HCT116 (cell line): ENCODE results near the gene RHBDF2. TPM values are rescaled to one million over a fixed set of nuclear protein-coding genes. Genes with fewer than 3 reads are reported as not detected.
A peak's percentile ranks its signal among the peaks of the same experiment; 100 is the strongest.

Experiments used
- ATAC-seq: fragments of 200-7000 bp; cut with Tn5 transposase; 2 replicates; pipeline ENCODE4 v1.9.1; 2020; ENCODE audit warnings: mild to moderate bottlenecking, moderate library complexity
- BruUV-seq: library from RNA; stranded (reverse); fragments of 400-500 nt; replicated peaks from 2 replicates; lab custom pipeline; 2021; lab: Mats Ljungman, UMichigan
- CTCF ChIA-PET: fragments of 300-600 bp; sonication (Branson Sonifier 250); formaldehyde crosslinking; loops from one replicate; lab custom pipeline; 2021; ENCODE audit warnings: antibody characterized with exemption; lab: Charles Lee
- POLR2A ChIA-PET: fragments of 300-600, 350-600 bp; sonication (Branson Sonifier 250); formaldehyde crosslinking; loops from one replicate; lab custom pipeline; 2021; ENCODE audit warnings: antibody characterized with exemption; lab: Charles Lee
- RAD21 ChIA-PET, 2 experiments: fragments of 300-600 bp; sonication (Branson Sonifier 250); formaldehyde crosslinking; loops; one replicate each; lab custom pipeline; 2023; ENCODE audit warnings: low total read pairs in 2 of 2; ENCODE audit not compliant: uncharacterized antibody in 2 of 2, unreplicated experiment in 2 of 2, low non-redundant PET in 1 of 2; lab: Charles Lee
- DNase-seq: peaks from one replicate; pipeline ENCODE4 v3.0.0-alpha.2; 2010; ENCODE audit warnings: low read depth, low spot score
- H2AFZ ChIP-seq: fragments of 200-600 bp; shearing (Covaris generic), sonication (generic); 2 replicates; pipeline ENCODE4 v1.6.1; 2017; ENCODE audit warnings: low read depth, mixed run types, mixed read lengths, antibody characterized with exemption, low read length; ENCODE audit not compliant: poor library complexity, severe bottlenecking
- H3K27ac ChIP-seq: 2 replicates; pipeline ENCODE4 v1.5.1; 2012; ENCODE audit warnings: low read depth, low read length
- H3K27me3 ChIP-seq: fragments of 200-600 bp; sonication (generic); 2 replicates; pipeline ENCODE4 v1.6.1; 2016; ENCODE audit warnings: mixed run types, low read length, mixed read lengths; ENCODE audit not compliant: insufficient read depth
- H3K36me3 ChIP-seq, 2 experiments: fragments of 200-500 bp in 1 of 2; fragments of 200-600 bp in 1 of 2; sonication (Bioruptor generic) in 1 of 2; sonication (generic) in 1 of 2; 2 replicates each; pipeline versions ENCODE4 v1.5.1 to v1.6.1; 2014 to 2016; ENCODE audit warnings: low read length in 2 of 2, inconsistent platforms in 1 of 2, mixed read lengths in 1 of 2, mixed run types in 1 of 2; ENCODE audit not compliant: insufficient read depth in 2 of 2, control insufficient read depth in 1 of 2
- H3K4me1 ChIP-seq, 2 experiments: fragments of 200-600 bp in 1 of 2; sonication (generic) in 1 of 2; 2 replicates each; pipeline versions ENCODE4 v1.5.1 to v1.6.1; 2012 to 2017; ENCODE audit warnings: low read length in 2 of 2, inconsistent platforms in 1 of 2, mild to moderate bottlenecking in 1 of 2, mixed read lengths in 1 of 2, mixed run types in 1 of 2, moderate library complexity in 1 of 2; ENCODE audit not compliant: insufficient read depth in 2 of 2, control insufficient read depth in 1 of 2
- H3K4me2 ChIP-seq: fragments of 200-600 bp; sonication (generic); 2 replicates; pipeline ENCODE4 v1.6.1; 2017; ENCODE audit warnings: mixed run types, low read length, mixed read lengths
- H3K4me3 ChIP-seq, 2 experiments: fragments of 200-600 bp in 1 of 2; sonication (generic) in 1 of 2; replicated peaks in 1 of 2; 2 replicates each; pipeline ENCODE4 v1.5.1; 2011 to 2016; ENCODE audit warnings: low read length in 2 of 2, control low read depth in 1 of 2, low read depth in 1 of 2, mild to moderate bottlenecking in 1 of 2, mixed read lengths in 1 of 2, mixed run types in 1 of 2
- H3K79me2 ChIP-seq: fragments of 200-600 bp; sonication (generic); 2 replicates; pipeline ENCODE4 v1.6.1; 2017; ENCODE audit warnings: mild to moderate bottlenecking, mixed run types, low read length, moderate library complexity, mixed read lengths; ENCODE audit not compliant: insufficient read depth
- H3K9ac ChIP-seq: fragments of 200-600 bp; sonication (generic); 2 replicates; pipeline ENCODE4 v1.6.1; 2016; ENCODE audit warnings: low read length, mixed read lengths
- H3K9me2 ChIP-seq: fragments of 200-600 bp; sonication (generic), shearing (Covaris generic); 2 replicates; pipeline ENCODE4 v1.6.1; 2017; ENCODE audit warnings: mixed run types, mild to moderate bottlenecking, moderate library complexity; ENCODE audit not compliant: insufficient read depth
- H3K9me3 ChIP-seq, 2 experiments: fragments of 200-500 bp in 1 of 2; fragments of 200-600 bp in 1 of 2; sonication (Bioruptor generic) in 1 of 2; sonication (generic) in 1 of 2; 2 replicates each; pipeline ENCODE4 v1.6.1; 2014 to 2017; ENCODE audit warnings: low read length in 2 of 2, mixed read lengths in 2 of 2, inconsistent platforms in 1 of 2, low read depth in 1 of 2, mild to moderate bottlenecking in 1 of 2, mixed run types in 1 of 2, moderate library complexity in 1 of 2; ENCODE audit not compliant: control insufficient read depth in 1 of 2, insufficient read depth in 1 of 2
- H4K20me1 ChIP-seq: fragments of 200-600 bp; sonication (generic), shearing (Covaris generic); 2 replicates; pipeline ENCODE4 v1.6.1; 2017; ENCODE audit warnings: mixed run types, mild to moderate bottlenecking, moderate library complexity; ENCODE audit not compliant: insufficient read depth
- CEBPB ChIP-seq: IDR thresholded peaks from 2 replicates; pipeline ENCODE4 v1.6.1; 2012; ENCODE audit warnings: low read depth
- EGR1 ChIP-seq: IDR thresholded peaks from 2 replicates; pipeline ENCODE4 v1.6.1; 2012; ENCODE audit warnings: low read depth
- ELF1 ChIP-seq: IDR thresholded peaks from 2 replicates; pipeline ENCODE4 v1.6.1; 2012; ENCODE audit warnings: low read depth, borderline replicate concordance
- FOSL1 ChIP-seq: IDR thresholded peaks from 2 replicates; pipeline ENCODE4 v1.6.1; 2012; ENCODE audit warnings: low read depth
- JUND ChIP-seq: IDR thresholded peaks from 2 replicates; pipeline ENCODE4 v1.6.1; 2012
- POLR2A ChIP-seq: IDR thresholded peaks from 2 replicates; pipeline ENCODE4 v1.7.0; 2011; ENCODE audit warnings: borderline replicate concordance; ENCODE audit not compliant: insufficient read depth, insufficient read length; ENCODE audit errors: extremely low read depth
- RAD21 ChIP-seq: IDR thresholded peaks from 2 replicates; pipeline ENCODE4 v1.6.1; 2012; ENCODE audit warnings: low read depth, mild to moderate bottlenecking
- SP1 ChIP-seq: IDR thresholded peaks from 2 replicates; pipeline ENCODE4 v1.6.1; 2012; ENCODE audit warnings: low read depth
- TCF7L2 ChIP-seq: IDR thresholded peaks from 2 replicates; pipeline ENCODE4 v1.7.0; 2011; ENCODE audit warnings: borderline replicate concordance, inconsistent platforms; ENCODE audit not compliant: insufficient read depth, insufficient read length; ENCODE audit errors: extremely low read depth
- YY1 ChIP-seq: IDR thresholded peaks from 2 replicates; pipeline ENCODE4 v1.6.1; 2011; ENCODE audit warnings: low read length, low read depth, moderate library complexity, mild to moderate bottlenecking; ENCODE audit not compliant: insufficient replicate concordance; ENCODE audit errors: extremely low read depth
- intact Hi-C: fragments of 100-400 bp; cut with micrococcal nuclease; formaldehyde crosslinking; loops from 2 replicates; pipeline ENCODE4 v1.10.0; 2022
- total RNA-seq: library from RNA; stranded (reverse); gene quantifications from one replicate; pipeline ENCODE4 v1.2.1, GENCODE V29; 2021; ENCODE audit not compliant: unreplicated experiment
- TF ChIP-seq, protein P1 (sequence below), 3 experiments: fragments of 200-600 bp in 1 of 3; sonication (generic) in 1 of 3; IDR thresholded peaks in 2 of 3; conservative IDR thresholded peaks in 1 of 3; 2 replicates each; pipeline ENCODE4 v1.5.1; 2012 to 2017; ENCODE audit warnings: low read depth in 2 of 3, low read length in 2 of 3, antibody characterized with exemption in 1 of 3, borderline replicate concordance in 1 of 3, control low read depth in 1 of 3, mild to moderate bottlenecking in 1 of 3, mixed read lengths in 1 of 3, mixed run types in 1 of 3, moderate library complexity in 1 of 3; ENCODE audit not compliant: insufficient read depth in 1 of 3
- TF ChIP-seq, protein P2 (sequence below): IDR thresholded peaks from 2 replicates; pipeline ENCODE4 v1.6.1; 2012
- TF ChIP-seq, protein P3 (sequence below): IDR thresholded peaks from 2 replicates; pipeline ENCODE4 v1.6.1; 2012
- TF ChIP-seq, protein P4 (sequence below): IDR thresholded peaks from 2 replicates; pipeline ENCODE4 v1.6.1; 2011; ENCODE audit warnings: mild to moderate bottlenecking, low read length, moderate library complexity; ENCODE audit not compliant: insufficient replicate concordance; ENCODE audit errors: extremely low read depth

Gene RHBDF2
- total RNA-seq, 1 experiment from 2014 or later: 61.1 TPM

DNA sequence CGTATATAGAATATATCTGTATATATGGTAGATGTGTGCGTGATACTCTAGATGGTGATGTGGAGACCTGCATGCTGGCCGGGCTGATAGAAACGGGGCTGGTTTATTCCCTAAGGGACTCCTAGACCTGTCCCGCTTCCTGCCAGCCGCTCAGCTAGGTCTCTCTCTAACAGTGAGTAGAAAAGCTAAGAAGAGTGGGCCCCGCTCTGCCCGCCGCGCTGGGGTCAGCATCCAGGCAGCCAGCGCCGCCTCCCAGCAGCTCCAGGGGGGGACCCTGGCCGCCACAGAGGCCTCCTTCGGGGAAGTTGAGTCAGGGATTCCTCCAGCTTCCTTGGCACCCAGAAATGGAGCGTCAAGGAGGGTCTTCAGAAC is 26.9 kb upstream of the RHBDF2 start (continued):
- TF ChIP-seq, protein P1, sequence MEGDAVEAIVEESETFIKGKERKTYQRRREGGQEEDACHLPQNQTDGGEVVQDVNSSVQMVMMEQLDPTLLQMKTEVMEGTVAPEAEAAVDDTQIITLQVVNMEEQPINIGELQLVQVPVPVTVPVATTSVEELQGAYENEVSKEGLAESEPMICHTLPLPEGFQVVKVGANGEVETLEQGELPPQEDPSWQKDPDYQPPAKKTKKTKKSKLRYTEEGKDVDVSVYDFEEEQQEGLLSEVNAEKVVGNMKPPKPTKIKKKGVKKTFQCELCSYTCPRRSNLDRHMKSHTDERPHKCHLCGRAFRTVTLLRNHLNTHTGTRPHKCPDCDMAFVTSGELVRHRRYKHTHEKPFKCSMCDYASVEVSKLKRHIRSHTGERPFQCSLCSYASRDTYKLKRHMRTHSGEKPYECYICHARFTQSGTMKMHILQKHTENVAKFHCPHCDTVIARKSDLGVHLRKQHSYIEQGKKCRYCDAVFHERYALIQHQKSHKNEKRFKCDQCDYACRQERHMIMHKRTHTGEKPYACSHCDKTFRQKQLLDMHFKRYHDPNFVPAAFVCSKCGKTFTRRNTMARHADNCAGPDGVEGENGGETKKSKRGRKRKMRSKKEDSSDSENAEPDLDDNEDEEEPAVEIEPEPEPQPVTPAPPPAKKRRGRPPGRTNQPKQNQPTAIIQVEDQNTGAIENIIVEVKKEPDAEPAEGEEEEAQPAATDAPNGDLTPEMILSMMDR (IDR thresholded peaks at IDR 0.05 in 2 of 3, conservative IDR thresholded peaks at IDR 0.05 in 1 of 3; ENCODE audit: borderline replicate concordance in 1 of 3, insufficient read depth in 1 of 3, low read depth in 2 of 3, low read length in 2 of 3): no peak

DNA sequence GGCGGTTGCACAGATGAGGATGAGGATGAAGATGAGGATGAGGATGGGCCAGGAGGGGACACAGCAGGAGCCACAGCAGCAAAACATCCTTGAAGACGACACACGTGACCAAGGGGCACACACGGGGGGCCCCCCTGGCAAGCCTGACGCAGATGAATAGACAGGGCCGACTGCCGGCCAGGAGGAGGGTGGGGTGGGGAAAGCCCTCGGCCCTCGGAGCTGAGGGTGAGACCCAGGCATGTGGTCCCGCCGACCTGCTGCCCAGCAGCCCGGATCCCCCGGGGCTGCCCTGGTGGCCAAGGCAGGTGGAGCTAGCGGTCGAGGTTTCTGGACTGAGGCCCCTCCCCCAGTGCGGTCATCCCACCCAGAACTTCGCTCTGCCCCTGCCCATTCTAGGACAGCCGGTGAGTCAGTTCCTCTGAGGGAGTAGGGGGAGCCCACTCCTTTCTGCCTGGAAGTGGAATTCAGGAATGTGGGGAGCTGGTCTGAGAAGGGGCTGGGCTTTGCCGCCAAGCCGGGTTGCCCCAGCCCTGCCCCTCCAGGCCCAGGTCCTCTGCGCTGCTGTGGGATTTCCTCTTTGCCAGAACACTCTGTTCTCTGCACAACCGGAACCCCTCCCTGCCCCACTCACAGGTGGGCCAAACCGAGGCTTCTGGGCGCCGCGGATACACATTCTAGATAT is 26.3 kb upstream of the RHBDF2 start:
- CTCF ChIA-PET: interaction anchor here (1.1 to 2.8 kb wide), 4 partner anchors 13 to 154 kb away, joined by 5 to 10 read pairs (median 6); partner anchors contain the start of gene PRCD
- POLR2A ChIA-PET: interaction anchor here (0.5 to 0.7 kb wide), 2 partner anchors 42 to 144 kb away, joined by 3 to 5 read pairs; no protein-coding TSS in a partner anchor
- Histone ChIP-seq H3K36me3 (no peaks in the 10 kb centered on the region), H3K9me2 (no peaks in the 10 kb centered on the region), H3K9me3 (no peaks in the 10 kb centered on the region), H2AFZ (no peak overlapping the region), H3K4me3 (no peak overlapping the region), H3K9ac (no peak overlapping the region), H4K20me1 (no peaks in the 10 kb centered on the region), H3K27ac (no peak overlapping the region), H3K27me3 (no peaks in the 10 kb centered on the region), H3K79me2 (no peaks in the 10 kb centered on the region), H3K4me2 (no peak overlapping the region), H3K4me1 (peaks cover 10 to 41% of the 10 kb centered on the region in 2 experiments; a peak in 3 of 4 replicates)
- RAD21 ChIA-PET: interaction anchor here in 1 of 2 experiments (1.4 kb wide), 1 partner anchor 13 kb away, joined by 4 read pairs; the partner anchor contains the start of gene PRCD
- TF ChIP-seq ELF1 (no peak), CEBPB (no peak), JUND (no peak), TCF7L2 (peak; percentile 84), YY1 (no peak), SP1 (no peak), FOSL1 (no peak), EGR1 (no peak), POLR2A (peak; percentile 62), RAD21 (no peak)
- TF ChIP-seq, protein P2, sequence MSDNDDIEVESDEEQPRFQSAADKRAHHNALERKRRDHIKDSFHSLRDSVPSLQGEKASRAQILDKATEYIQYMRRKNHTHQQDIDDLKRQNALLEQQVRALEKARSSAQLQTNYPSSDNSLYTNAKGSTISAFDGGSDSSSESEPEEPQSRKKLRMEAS: no peak
- TF ChIP-seq, protein P3, sequence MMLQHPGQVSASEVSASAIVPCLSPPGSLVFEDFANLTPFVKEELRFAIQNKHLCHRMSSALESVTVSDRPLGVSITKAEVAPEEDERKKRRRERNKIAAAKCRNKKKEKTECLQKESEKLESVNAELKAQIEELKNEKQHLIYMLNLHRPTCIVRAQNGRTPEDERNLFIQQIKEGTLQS: no peak
- TF ChIP-seq, protein P1 (IDR thresholded peaks at IDR 0.05 in 2 of 3, conservative IDR thresholded peaks at IDR 0.05 in 1 of 3; ENCODE audit: borderline replicate concordance in 1 of 3, insufficient read depth in 1 of 3, low read depth in 2 of 3, low read length in 2 of 3): peak in 1 of 3 experiments; percentile 11; a peak in 1 of 6 replicates
- TF ChIP-seq, protein P4, sequence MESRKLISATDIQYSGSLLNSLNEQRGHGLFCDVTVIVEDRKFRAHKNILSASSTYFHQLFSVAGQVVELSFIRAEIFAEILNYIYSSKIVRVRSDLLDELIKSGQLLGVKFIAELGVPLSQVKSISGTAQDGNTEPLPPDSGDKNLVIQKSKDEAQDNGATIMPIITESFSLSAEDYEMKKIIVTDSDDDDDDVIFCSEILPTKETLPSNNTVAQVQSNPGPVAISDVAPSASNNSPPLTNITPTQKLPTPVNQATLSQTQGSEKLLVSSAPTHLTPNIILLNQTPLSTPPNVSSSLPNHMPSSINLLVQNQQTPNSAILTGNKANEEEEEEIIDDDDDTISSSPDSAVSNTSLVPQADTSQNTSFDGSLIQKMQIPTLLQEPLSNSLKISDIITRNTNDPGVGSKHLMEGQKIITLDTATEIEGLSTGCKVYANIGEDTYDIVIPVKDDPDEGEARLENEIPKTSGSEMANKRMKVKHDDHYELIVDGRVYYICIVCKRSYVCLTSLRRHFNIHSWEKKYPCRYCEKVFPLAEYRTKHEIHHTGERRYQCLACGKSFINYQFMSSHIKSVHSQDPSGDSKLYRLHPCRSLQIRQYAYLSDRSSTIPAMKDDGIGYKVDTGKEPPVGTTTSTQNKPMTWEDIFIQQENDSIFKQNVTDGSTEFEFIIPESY: no peak
- DNase-seq (no peak), ATAC-seq (no peak)
- intact Hi-C loops: no loop called here
- no TSS peak for BruUV-seq
